Smooth muscle cell of the brain vasculature (primary cell): Measurements from ENCODE around the gene CLIC1.

Experiments used
- DNase-seq: peaks from one replicate; pipeline ENCODE4 v3.0.0-alpha.2; 2012; ENCODE audit warnings: low read depth, low spot score

The CLIC1 gene

DNA sequence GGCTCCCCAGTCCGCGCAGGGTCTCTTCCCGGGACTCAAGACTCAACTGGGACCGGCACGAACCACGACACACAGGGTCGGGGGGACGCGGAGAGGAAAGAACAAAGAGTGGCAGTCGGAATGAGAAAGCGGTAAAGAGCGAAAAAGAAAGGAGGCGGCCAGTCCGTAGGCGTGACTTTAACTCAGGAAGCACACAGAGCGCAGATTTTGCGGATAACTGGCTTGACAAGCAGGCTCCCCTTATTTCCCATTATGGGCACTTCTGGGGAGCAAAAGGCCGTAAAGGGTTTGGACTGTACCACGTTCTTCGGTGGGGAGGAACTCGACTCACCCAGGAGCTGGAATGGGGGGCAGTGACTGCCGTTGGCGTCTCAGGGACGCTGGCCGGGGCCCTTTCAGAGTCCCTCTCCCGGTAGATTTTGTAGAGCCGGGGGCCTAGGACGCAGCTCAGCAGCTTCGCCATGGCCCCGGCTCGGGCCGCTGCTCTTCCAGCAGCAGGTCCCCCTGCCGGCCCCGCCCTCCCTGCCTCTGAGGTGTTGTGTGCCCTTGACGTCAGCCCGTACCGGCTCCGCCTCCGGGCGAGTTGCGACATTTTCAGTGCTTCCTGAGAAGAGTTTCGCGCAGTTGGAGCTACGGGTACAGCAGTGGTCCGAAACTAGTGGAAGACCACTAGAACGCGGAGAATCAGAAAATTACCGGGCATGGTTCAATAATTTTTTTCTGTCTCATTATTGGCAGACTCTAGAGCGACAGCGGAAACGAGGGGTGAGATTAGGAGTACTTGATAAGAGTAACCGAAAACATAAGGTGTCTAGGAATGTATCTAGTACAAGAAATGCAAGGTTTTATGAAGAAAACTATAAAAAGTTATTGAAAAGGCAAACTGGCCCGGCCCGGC is 33.3 kb downstream of the CLIC1 start, which contains the start of gene ABHD16A:
TSS of gene ABHD16A (minus strand) at position 506 of the 898 bp plus-strand sequence. CDS start at position 463, 43 bp downstream.
- DNase-seq, result peak; percentile 99

DNA sequence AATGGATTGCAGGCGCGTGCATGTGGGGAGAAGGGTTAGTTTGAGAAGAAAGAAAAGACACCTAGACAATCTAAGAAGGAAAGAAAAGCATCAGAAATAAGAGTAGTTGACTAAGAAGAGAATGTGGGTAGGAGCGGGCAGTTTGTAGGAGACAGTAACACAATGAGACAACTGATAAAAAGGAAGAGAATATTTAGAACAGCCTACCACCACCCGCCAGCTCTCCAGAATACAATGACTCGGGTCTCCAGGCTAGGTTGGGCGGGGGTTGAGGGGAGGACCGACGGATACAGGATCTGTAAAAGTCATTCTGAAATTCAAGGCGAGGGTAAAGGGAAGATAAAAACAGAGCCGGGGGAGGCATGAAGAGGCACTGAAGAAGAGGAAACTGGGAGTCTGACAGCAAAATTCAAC is 33.9 kb downstream of the CLIC1 start:
- no peak for DNase-seq

DNA sequence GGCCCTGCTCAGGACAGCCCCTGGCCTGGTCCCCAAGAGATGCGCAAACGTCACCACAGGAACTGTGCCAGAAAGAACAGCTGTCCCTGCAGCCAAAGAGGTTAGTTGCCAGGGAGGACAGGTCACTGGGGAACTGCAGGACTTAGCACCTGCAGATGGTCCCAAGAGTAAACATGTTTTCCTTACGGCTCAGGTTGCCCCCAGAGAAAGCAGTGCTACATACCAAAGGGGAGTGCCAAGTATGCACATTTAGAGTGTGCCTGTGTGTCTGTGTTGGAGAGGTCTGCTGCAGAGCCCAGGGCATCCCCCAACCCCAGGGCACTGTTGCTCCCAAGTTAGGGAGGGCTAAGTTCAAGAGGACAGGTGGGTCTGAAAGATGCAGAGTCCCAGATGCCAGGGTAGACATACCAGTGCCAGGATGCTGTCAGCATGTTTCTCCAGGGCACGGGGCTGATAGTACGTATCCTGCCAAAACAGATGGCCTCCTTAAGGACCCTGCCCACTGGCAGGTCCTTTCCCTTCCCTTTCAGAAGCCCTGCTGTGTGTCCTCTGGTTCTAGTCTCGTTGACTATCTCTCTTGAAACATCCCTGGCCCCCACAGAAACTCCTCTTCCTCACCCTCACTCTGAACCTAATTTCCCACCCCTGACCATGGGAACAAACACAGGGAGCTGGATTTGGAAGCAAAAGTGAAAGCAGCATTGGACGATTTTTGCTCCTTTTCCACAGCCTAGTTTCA is 34.5 kb downstream of the CLIC1 start:
- no peak for DNase-seq

DNA sequence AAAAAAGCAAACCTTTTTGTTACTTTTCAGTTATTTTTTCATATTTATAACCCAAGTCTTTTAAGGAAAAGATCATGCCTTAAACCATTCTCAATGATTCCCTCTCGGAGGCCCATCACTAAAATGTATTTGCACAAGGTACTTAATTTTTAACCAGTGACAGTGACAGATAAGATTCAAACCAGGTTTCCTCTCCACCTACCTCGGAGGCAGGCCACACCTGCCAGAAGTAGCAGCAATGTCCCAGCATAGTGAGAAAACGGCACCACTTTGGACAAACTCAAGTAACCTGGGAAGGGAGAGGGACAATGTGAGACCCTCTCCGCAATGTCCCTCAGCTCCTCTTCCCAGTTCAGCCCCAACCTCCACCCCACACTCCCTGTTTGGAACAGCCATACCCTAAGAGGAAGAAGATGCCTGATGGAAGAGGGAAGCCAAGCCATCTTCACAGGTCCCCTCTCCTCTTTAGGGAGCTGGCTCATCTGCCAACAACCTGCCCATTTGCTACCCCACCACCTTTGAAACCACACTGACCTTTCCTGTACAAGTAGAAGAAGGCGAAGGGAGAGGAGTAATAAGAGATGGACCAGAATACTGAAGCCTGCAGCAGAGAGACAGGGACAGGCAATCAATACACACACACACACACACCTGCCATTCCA is 35.5 kb downstream of the CLIC1 start:
- no peak for DNase-seq

DNA sequence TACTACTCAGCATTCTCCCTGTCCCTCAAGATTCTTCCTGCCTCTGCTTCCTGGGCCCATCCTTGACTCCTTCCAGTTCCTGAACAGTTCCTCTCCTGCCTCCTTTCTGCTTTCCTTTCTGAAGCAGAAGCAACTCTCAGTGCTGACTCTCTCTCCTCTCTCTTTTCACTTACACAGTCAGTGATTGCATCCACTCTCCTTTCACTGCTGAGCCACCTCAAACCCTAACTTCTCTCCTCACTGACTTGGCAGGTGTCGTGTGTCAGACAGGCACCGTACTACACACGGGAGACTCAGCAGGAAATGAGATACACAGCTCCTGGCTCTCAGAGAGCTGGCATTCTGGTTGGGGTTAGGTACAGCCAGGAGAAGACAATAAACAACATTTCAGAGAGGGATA is 38.8 kb downstream of the CLIC1 start:
- no peak for DNase-seq

DNA sequence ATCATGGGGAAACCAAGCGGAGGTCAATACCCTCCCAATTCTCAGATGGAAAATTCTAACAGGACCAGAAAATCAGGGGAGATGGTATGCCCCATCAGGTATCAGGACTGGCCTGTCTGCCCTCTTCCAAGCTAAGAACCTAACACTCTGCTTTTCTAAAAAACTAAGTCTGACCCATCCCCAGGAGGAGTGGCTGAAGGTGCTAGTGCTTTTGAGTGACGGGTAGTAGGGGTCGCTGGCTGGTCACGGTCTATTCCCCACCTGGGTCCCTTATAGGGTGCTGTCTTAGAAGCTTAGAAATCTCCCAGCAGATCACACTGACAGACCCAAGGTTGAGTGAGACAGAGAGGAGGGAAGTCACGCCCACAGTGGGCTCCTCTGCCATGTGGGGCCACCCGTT is 42.8 kb downstream of the CLIC1 start:
- DNase-seq, result no peak

DNA sequence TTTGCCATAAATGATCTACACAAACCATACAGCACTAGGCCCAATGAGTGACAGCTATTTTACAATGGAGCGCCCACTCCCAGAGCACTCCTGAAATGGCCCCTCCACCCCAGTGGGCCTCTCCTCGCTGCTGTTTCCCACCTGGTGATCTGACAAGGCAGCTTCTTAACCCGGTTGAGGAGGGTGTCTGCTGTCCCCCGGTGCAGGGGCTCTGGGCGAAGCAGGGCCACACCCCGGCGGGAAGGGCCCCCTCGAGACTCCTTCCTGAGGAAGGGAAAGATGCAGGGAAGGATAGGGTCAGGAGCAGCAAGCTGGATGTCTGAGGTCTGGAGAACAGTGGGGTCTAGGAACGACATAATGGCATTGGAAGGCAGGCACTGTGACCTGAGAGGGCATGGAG is 43.4 kb downstream of the CLIC1 start:
- no peak for DNase-seq

DNA sequence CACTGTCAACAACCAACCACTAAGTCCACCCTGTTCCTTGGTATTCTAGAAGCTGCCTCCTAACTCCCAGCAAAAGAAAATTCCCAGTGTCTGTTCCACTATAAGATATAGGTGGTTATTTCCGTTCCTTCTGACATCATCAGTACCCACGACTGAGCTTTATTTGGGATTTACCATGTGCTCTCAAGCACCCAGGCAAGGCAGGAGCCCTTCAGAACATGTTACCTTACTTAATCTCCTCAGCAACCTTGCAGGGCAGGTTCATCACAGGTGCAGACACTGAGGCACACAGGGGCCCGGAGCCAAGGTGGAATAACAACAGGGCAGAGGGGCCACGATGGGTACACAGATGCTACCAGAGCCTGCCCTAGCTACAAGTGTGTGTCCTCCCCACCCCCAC is 44.0 kb downstream of the CLIC1 start:
- DNase-seq, result no peak

DNA sequence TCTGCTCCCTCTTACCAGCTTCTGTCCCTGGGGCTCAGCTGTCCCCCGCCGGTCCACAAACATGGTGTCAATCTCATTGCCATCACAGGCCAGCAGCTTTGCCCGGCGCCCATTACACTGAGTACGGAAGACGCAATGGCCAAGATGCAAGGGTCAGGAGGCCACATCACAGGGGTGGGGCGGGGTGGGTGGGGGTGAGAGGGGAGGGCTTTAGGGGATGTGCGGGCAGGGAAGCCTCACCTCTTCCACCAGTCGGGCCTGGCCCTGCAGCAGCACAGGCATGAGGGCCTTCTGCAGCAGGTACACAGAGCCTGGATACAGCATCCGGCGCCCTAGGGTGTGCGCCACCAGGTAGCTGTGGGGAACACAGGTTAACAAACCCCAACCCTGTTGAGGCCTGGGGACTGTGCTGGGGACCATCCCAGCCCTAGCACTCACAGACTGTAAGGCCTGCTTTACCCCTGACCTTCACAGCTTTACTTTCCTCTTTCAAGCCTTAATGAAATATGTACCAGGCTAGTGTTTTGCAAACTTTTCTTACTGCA is 44.7 kb downstream of the CLIC1 start:
- no peak for DNase-seq

DNA sequence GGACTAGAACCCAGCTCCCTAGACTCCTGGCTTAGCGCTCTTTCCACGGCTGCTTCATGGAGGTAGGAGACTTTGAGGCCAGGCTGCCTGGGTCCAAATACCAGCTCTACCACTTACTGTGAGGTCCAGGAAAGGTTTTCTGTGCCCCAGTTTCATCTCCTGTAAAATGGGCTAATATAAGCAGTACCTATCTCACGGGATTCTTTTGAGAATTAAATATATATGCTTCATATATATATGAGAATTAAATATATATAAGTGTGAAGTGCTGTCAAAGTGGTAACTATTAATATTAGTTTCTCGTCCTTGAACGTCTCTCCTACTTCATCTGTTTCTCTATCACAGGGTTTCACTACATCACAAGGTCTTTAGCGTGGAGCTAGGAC is 45.3 kb downstream of the CLIC1 start:
- DNase-seq, result no peak

DNA sequence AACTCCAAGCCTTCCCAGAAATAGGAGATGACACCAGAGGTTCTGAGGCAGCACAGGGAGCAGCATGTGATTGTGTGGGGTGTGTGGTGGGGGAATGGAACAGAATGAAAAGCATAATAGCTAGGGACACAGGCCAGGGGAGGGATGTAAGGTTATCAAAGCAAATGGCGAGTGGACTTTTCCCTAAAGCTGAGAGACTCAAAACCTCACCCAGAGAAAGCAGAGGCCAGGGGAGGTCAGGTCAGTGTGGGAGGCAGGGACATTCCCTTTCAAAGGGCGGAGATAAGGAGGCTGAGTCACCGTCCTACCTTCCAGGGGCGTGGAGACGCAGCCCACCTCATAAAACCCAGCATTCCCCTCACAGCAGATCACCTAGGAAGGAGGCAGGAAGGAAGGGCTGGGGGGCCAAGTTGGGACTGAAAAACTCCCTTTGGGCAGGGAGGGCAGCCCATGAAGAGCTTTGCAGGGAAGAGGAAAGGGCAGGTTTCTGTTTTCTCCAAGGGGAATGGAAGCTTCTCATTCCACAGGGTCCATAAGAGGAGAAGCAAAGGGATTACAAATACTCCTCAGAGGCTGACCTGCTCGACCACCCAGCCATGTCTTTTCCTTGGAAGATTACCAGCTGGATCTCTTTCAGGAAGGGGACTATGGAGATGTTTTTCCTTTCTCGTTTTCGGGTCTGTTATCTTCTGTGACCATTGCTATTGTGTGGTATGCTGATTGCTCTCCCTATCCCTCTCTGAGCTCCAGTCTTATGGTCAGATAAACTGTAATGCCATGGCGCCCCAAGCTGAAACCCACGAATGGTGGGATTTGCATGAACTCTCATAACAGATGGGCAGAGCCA is 45.9 kb downstream of the CLIC1 start:
- no peak for DNase-seq

DNA sequence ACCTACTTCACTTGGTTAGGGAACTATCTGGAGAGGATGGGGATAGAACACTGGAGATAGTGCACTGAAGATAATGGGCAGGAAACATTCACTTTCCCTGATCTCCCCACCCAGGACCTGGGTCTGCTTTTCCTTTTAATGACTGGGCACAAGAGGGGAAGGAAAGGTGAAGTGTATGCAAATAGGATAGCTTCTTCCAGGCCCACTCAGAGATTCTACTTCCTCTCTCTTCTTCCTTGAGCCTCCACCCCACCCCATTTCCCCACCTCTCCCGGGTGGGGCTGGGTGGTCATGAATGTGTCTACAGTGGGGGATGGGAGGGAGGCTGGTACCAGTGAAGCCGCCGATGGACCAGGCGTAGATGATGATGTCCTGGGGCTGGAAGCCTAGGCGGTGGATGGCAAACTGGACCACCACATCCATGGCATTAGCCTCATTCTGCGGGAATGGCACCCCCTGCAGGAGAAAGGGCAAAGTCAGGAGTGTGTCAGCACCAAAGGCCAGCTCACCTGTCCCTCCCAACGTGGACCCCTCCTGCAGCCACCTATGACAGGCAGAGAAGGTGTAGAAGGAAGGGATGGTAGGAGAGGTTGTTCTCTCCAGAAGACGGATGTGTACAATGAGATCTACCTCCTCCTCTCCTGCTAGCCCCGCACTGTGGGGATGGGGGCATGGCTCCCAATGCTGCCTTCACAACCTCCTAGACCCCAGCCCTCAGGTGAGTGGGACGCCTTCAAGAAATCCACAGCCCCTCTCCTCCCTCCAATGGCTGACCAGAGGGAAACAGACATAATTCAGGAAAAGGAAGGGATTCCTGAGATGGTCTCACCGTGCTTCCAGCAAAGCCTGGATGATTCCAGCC is 46.9 kb downstream of the CLIC1 start:
- no peak for DNase-seq

DNA sequence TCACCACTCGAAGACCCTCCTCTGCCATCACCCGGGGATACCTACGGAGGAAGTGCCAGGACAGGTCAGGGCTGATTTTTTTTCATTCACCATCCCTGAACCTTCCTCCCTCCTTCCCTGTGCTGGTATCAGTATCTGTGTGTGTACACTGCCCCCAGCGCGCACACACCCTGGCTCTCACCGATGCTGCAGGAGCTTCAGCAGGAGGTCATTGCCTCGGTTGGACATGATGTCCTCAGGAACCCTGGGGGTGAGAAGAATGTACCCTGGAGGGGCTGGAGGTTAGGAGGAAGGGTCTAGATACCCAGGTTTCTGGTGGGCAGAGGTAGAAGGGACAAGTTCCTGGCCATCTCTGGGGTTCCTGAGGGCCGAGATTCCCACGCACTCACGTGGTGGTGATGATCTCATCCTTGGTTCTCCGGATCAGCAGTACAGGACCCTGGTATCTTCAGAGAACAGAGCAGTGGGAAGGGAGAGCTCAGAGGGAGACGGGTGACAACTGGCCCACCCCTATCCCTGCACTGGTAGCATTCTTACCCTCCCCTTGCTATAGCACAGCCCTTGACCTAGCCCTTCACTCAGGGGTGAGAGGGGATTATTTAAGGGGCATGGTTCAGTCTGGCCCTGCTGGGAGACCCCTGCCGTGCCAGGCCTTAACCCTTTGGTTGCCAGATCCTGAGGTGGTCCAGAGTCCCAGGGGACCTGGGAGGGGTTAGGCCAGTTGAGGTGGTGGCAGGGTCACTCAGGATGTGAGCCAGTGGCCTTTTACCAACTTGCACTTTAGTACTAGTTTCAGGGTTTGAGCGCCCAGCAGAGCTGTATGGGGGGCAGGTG is 48.3 kb downstream of the CLIC1 start:
- no peak for DNase-seq

DNA sequence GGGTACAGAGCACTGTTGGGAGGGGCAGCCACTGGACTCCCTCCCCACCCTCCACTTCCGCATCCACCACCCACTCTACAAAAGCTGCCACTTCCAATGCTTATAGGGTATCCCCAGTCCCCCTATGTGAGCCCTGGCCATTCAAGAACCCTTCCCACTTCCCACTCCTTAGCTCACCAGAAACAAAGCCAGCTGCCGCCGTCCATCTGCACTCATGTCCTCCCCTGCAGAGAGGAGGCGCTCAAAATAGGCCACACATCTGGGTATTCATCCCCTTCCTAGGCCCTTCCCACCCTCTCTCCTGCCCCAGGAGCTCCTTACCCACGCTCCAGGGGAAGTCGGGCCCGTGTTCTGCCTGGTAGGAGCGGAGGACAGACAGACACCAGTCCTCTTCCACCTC is 49.0 kb downstream of the CLIC1 start:
- no peak for DNase-seq

DNA sequence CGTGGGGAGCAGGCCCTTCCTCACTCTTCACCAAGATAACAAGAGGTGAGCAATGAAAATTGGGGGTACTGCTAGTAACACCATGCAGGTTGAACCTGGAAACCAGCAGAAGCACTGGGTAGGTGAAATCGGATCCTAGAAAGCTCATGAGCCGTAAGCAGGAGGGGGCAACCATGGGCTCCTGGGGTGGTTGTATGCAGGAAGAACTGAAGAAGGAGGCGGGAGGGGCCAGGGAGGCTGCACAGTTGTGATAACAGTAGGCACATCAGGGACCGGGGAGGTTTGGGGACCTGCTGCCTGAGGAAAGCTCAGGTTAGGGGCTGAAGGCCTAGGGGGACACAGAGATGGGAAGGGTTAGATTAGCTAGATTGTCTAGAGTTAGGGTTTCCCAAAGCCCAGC is 49.8 kb downstream of the CLIC1 start:
- no peak for DNase-seq

DNA sequence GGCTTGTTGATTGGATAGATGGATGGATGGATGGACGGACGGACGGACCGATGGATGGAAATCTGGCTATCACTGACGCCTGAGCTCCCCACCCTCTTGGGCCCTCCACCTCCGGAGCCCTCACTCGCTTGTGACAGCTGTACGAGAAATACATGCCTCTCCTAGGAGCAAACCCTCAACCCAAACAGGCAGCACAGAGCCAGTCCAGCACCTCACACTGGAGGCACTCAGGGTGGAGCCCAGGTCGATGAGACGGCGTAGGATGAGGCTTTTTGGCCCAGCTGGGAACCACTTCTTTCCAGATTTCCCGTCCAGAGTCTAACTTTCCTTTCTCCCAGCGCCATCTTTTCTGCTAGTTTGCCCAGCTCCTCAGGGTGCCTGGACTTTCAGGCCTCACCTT is 52.7 kb downstream of the CLIC1 start:
- no peak for DNase-seq

DNA sequence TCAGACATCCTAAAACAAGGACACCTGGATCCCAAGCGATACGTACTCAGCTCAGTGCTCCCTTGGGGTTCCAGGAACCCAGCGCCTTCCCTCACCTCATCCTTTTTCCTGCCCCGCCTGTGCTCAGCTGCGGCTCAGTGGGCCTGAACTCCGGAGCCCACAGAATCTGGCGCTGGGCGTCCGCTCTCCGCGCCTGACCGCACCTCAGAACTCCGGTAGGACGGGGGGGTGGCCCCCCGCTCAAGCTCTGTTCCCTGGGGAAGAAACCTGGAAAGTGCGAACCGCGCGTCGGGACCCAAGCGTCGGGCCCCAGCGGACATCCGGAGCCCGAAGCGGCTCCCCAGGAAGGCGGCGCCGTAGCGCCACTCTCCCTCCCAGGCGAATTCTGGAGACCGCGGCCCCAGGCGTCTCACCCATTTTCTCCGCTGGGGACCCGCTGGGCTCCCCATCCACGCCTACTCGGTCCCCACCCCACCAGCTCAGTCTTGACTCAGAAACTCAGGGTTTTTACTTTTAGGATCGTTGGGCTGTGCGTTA is 55.1 kb downstream of the CLIC1 start:
- no peak for DNase-seq
